Neural cell (in vitro differentiated cells): ENCODE data around the gene CABLES1. TPM values are rescaled to one million over a fixed set of nuclear protein-coding genes. Genes with fewer than 3 reads are reported as not detected.

Source experiments
- H2AFZ ChIP-seq: fragments of 200-600, 300-800 bp; sonication (generic), shearing (Covaris generic); 2 replicates; pipeline ENCODE4 v1.6.0; 2014; ENCODE audit warnings: low read depth, mild to moderate bottlenecking, antibody characterized with exemption, low read length, moderate library complexity
- H3F3A ChIP-seq: fragments of 200-600 bp; shearing (Covaris generic); 2 replicates; pipeline ENCODE4 v1.6.1; 2016; ENCODE audit warnings: mild to moderate bottlenecking, moderate library complexity, mixed read lengths, antibody characterized with exemption, low read length; ENCODE audit not compliant: insufficient read depth, poor library complexity, severe bottlenecking
- H3K27ac ChIP-seq: fragments of 200-600, 300-800 bp; sonication (generic), shearing (Covaris generic); 2 replicates; pipeline ENCODE4 v1.5.1; 2014; ENCODE audit warnings: mild to moderate bottlenecking, low read length, moderate library complexity
- H3K27me3 ChIP-seq: fragments of 300-800, 200-600 bp; sonication (generic), shearing (Covaris generic); 2 replicates; pipeline ENCODE4 v1.6.0; 2014; ENCODE audit warnings: mild to moderate bottlenecking, low read depth, low read length, moderate library complexity; ENCODE audit not compliant: insufficient read depth
- H3K36me3 ChIP-seq: fragments of 300-800, 200-600 bp; sonication (generic), shearing (Covaris generic); 2 replicates; pipeline ENCODE4 v1.5.1; 2014; ENCODE audit warnings: mild to moderate bottlenecking, antibody characterized with exemption, low read length, moderate library complexity; ENCODE audit not compliant: insufficient read depth
- H3K4me2 ChIP-seq: fragments of 300-800, 200-600 bp; sonication (generic), shearing (Covaris generic); 2 replicates; pipeline ENCODE4 v1.6.0; 2014; ENCODE audit warnings: mild to moderate bottlenecking, low read length
- H3K4me3 ChIP-seq: fragments of 300-800, 200-600 bp; sonication (generic), shearing (Covaris generic); 2 replicates; pipeline ENCODE4 v1.5.1; 2014; ENCODE audit warnings: mild to moderate bottlenecking, low read length, moderate library complexity
- H3K79me2 ChIP-seq: fragments of 200-600 bp; shearing (Covaris generic); replicated peaks from 2 replicates; pipeline ENCODE4 v1.6.0; 2014; ENCODE audit warnings: mild to moderate bottlenecking, low read length, moderate library complexity; ENCODE audit not compliant: insufficient read depth
- H3K9ac ChIP-seq: fragments of 300-800, 200-600 bp; sonication (generic), shearing (Covaris generic); 2 replicates; pipeline ENCODE4 v1.6.1; 2016; ENCODE audit warnings: mild to moderate bottlenecking, low read length, mixed read lengths
- H3K9me2 ChIP-seq: fragments of 200-600 bp; shearing (Covaris generic); 2 replicates; pipeline ENCODE4 v1.6.1; 2016; ENCODE audit warnings: mild to moderate bottlenecking, low read length, mixed read lengths; ENCODE audit not compliant: insufficient read depth
- H3K9me3 ChIP-seq: fragments of 200-600, 300-800 bp; sonication (generic), shearing (Covaris generic); 2 replicates; pipeline ENCODE4 v1.6.1; 2016; ENCODE audit warnings: mild to moderate bottlenecking, mixed run types, low read length, moderate library complexity, mixed read lengths
- H4K20me1 ChIP-seq: fragments of 200-600 bp; shearing (Covaris generic); 2 replicates; pipeline ENCODE4 v1.6.1; 2016; ENCODE audit warnings: mild to moderate bottlenecking, mixed run types; ENCODE audit not compliant: insufficient read depth
- EP300 ChIP-seq: fragments of 450-650 bp; conservative IDR thresholded peaks from 2 replicates; pipeline ENCODE4 v1.6.1; 2014; ENCODE audit warnings: antibody characterized with exemption, mild to moderate bottlenecking, moderate library complexity; ENCODE audit not compliant: poor library complexity, severe bottlenecking
- EZH2 ChIP-seq: fragments of 200-600, 300-800 bp; shearing (Covaris generic), sonication (generic); IDR thresholded peaks from 2 replicates; pipeline ENCODE4 v1.6.1; 2014; ENCODE audit warnings: antibody characterized with exemption, low read length, borderline replicate concordance, mild to moderate bottlenecking; ENCODE audit not compliant: insufficient read depth, poor library complexity, severe bottlenecking
- MXI1 ChIP-seq: fragments of 450-650 bp; conservative IDR thresholded peaks from 2 replicates; pipeline ENCODE4 v1.6.1; 2014; ENCODE audit warnings: antibody characterized with exemption, mild to moderate bottlenecking; ENCODE audit not compliant: poor library complexity, severe bottlenecking
- POLR2AphosphoS5 ChIP-seq: IDR thresholded peaks from 2 replicates; pipeline ENCODE4 v1.6.1; 2012
- RAD21 ChIP-seq: fragments of 450-650 bp; conservative IDR thresholded peaks from 2 replicates; pipeline ENCODE4 v1.6.1; 2014; ENCODE audit warnings: antibody characterized with exemption, mild to moderate bottlenecking, moderate library complexity
- REST ChIP-seq: IDR thresholded peaks from 2 replicates; pipeline ENCODE4 v1.6.1; 2012; ENCODE audit warnings: borderline replicate concordance
- SMC3 ChIP-seq: fragments of 450-650 bp; conservative IDR thresholded peaks from 2 replicates; pipeline ENCODE4 v1.6.1; 2014; ENCODE audit warnings: antibody characterized with exemption, mild to moderate bottlenecking, moderate library complexity; ENCODE audit not compliant: poor library complexity
- TAF1 ChIP-seq: IDR thresholded peaks from 2 replicates; pipeline ENCODE4 v1.6.1; 2012; ENCODE audit warnings: low read depth
- polyA plus RNA-seq: library from polyadenylated mRNA; depleted of rRNA; stranded (reverse); fragments of >200 nt; gene quantifications from 2 replicates; pipeline ENCODE4 v1.2.3, GENCODE V29; 2014
- TF ChIP-seq, protein P1 (sequence below): fragments of 450-650 bp; IDR thresholded peaks from 2 replicates; pipeline ENCODE4 v1.5.1; 2014; ENCODE audit warnings: antibody characterized with exemption, mild to moderate bottlenecking, moderate library complexity; ENCODE audit not compliant: poor library complexity, severe bottlenecking

CABLES1 gene
- polyA plus RNA-seq, 1 donor from 2014 or later, result 1.4 TPM

- no peaks in the 10 kb centered on the region for H3K9me3 ChIP-seq
- no peaks in the 10 kb centered on the region for H3F3A ChIP-seq
- no peak overlapping the region for H3K4me2 ChIP-seq
- no peaks in the 10 kb centered on the region for H3K36me3 ChIP-seq
- no peaks in the 10 kb centered on the region for H4K20me1 ChIP-seq
- H3K27ac ChIP-seq, result no peak overlapping the region
- TF ChIP-seq SMC3, result no peak
- TF ChIP-seq POLR2AphosphoS5, result no peak
- TF ChIP-seq TAF1, result no peak
- no peak for TF ChIP-seq RAD21
- no peak for TF ChIP-seq EZH2
- TF ChIP-seq, protein P1, sequence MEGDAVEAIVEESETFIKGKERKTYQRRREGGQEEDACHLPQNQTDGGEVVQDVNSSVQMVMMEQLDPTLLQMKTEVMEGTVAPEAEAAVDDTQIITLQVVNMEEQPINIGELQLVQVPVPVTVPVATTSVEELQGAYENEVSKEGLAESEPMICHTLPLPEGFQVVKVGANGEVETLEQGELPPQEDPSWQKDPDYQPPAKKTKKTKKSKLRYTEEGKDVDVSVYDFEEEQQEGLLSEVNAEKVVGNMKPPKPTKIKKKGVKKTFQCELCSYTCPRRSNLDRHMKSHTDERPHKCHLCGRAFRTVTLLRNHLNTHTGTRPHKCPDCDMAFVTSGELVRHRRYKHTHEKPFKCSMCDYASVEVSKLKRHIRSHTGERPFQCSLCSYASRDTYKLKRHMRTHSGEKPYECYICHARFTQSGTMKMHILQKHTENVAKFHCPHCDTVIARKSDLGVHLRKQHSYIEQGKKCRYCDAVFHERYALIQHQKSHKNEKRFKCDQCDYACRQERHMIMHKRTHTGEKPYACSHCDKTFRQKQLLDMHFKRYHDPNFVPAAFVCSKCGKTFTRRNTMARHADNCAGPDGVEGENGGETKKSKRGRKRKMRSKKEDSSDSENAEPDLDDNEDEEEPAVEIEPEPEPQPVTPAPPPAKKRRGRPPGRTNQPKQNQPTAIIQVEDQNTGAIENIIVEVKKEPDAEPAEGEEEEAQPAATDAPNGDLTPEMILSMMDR, result no peak
- TF ChIP-seq MXI1, result no peak
- TF ChIP-seq EP300, result no peak
- no peak for TF ChIP-seq REST
- no peaks in the 10 kb centered on the region for H3K9me2 ChIP-seq
- no peaks in the 10 kb centered on the region for H3K79me2 ChIP-seq
- H3K9ac ChIP-seq, result no peak overlapping the region
- no peak overlapping the region for H2AFZ ChIP-seq
- no peak overlapping the region for H3K4me3 ChIP-seq
- H3K27me3 ChIP-seq, result no peaks in the 10 kb centered on the region
These were observed 13.1 kb downstream of the CABLES1 start for GRCh38 chr18:23148382-23148781.

GRCh38 chr18:23149570-23149969 lies 14.3 kb downstream of the CABLES1 start:
- H3K9me3 ChIP-seq, result no peaks in the 10 kb centered on the region
- no peak overlapping the region for H3K9ac ChIP-seq
- H3K79me2 ChIP-seq, result no peaks in the 10 kb centered on the region
- no peak overlapping the region for H3K27ac ChIP-seq
- no peaks in the 10 kb centered on the region for H4K20me1 ChIP-seq
- H3K9me2 ChIP-seq, result no peaks in the 10 kb centered on the region
- no peaks in the 10 kb centered on the region for H3K27me3 ChIP-seq
- H2AFZ ChIP-seq, result no peak overlapping the region
- no peak for TF ChIP-seq TAF1
- no peak overlapping the region for H3K4me2 ChIP-seq
- no peaks in the 10 kb centered on the region for H3K36me3 ChIP-seq
- H3K4me3 ChIP-seq, result no peak overlapping the region
- H3F3A ChIP-seq, result no peaks in the 10 kb centered on the region
